HCT116 (cell line): ENCODE results near the gene AKAP13. TPM values are rescaled to one million over a fixed set of nuclear protein-coding genes. Genes with fewer than 3 reads are reported as not detected.

Source experiments
- ATAC-seq: fragments of 200-7000 bp; cut with Tn5 transposase; 2 replicates; pipeline ENCODE4 v1.9.1; 2020; ENCODE audit warnings: mild to moderate bottlenecking, moderate library complexity
- BruUV-seq: library from RNA; stranded (reverse); fragments of 400-500 nt; replicated peaks from 2 replicates; lab custom pipeline; 2021; lab: Mats Ljungman, UMichigan
- CTCF ChIA-PET: fragments of 300-600 bp; sonication (Branson Sonifier 250); formaldehyde crosslinking; loops from one replicate; lab custom pipeline; 2021; ENCODE audit warnings: antibody characterized with exemption; lab: Charles Lee
- POLR2A ChIA-PET: fragments of 300-600, 350-600 bp; sonication (Branson Sonifier 250); formaldehyde crosslinking; loops from one replicate; lab custom pipeline; 2021; ENCODE audit warnings: antibody characterized with exemption; lab: Charles Lee
- RAD21 ChIA-PET, 2 experiments: fragments of 300-600 bp; sonication (Branson Sonifier 250); formaldehyde crosslinking; loops; one replicate each; lab custom pipeline; 2023; ENCODE audit warnings: low total read pairs in 2 of 2; ENCODE audit not compliant: uncharacterized antibody in 2 of 2, unreplicated experiment in 2 of 2, low non-redundant PET in 1 of 2; lab: Charles Lee
- DNase-seq: peaks from one replicate; pipeline ENCODE4 v3.0.0-alpha.2; 2010; ENCODE audit warnings: low read depth, low spot score
- H2AFZ ChIP-seq: fragments of 200-600 bp; shearing (Covaris generic), sonication (generic); 2 replicates; pipeline ENCODE4 v1.6.1; 2017; ENCODE audit warnings: low read depth, mixed run types, mixed read lengths, antibody characterized with exemption, low read length; ENCODE audit not compliant: poor library complexity, severe bottlenecking
- H3K27ac ChIP-seq: 2 replicates; pipeline ENCODE4 v1.5.1; 2012; ENCODE audit warnings: low read depth, low read length
- H3K27me3 ChIP-seq: fragments of 200-600 bp; sonication (generic); 2 replicates; pipeline ENCODE4 v1.6.1; 2016; ENCODE audit warnings: mixed run types, low read length, mixed read lengths; ENCODE audit not compliant: insufficient read depth
- H3K36me3 ChIP-seq, 2 experiments: fragments of 200-500 bp in 1 of 2; fragments of 200-600 bp in 1 of 2; sonication (Bioruptor generic) in 1 of 2; sonication (generic) in 1 of 2; 2 replicates each; pipeline versions ENCODE4 v1.5.1 to v1.6.1; 2014 to 2016; ENCODE audit warnings: low read length in 2 of 2, inconsistent platforms in 1 of 2, mixed read lengths in 1 of 2, mixed run types in 1 of 2; ENCODE audit not compliant: insufficient read depth in 2 of 2, control insufficient read depth in 1 of 2
- H3K4me1 ChIP-seq, 2 experiments: fragments of 200-600 bp in 1 of 2; sonication (generic) in 1 of 2; 2 replicates each; pipeline versions ENCODE4 v1.5.1 to v1.6.1; 2012 to 2017; ENCODE audit warnings: low read length in 2 of 2, inconsistent platforms in 1 of 2, mild to moderate bottlenecking in 1 of 2, mixed read lengths in 1 of 2, mixed run types in 1 of 2, moderate library complexity in 1 of 2; ENCODE audit not compliant: insufficient read depth in 2 of 2, control insufficient read depth in 1 of 2
- H3K4me2 ChIP-seq: fragments of 200-600 bp; sonication (generic); 2 replicates; pipeline ENCODE4 v1.6.1; 2017; ENCODE audit warnings: mixed run types, low read length, mixed read lengths
- H3K4me3 ChIP-seq, 2 experiments: fragments of 200-600 bp in 1 of 2; sonication (generic) in 1 of 2; replicated peaks in 1 of 2; 2 replicates each; pipeline ENCODE4 v1.5.1; 2011 to 2016; ENCODE audit warnings: low read length in 2 of 2, control low read depth in 1 of 2, low read depth in 1 of 2, mild to moderate bottlenecking in 1 of 2, mixed read lengths in 1 of 2, mixed run types in 1 of 2
- H3K79me2 ChIP-seq: fragments of 200-600 bp; sonication (generic); 2 replicates; pipeline ENCODE4 v1.6.1; 2017; ENCODE audit warnings: mild to moderate bottlenecking, mixed run types, low read length, moderate library complexity, mixed read lengths; ENCODE audit not compliant: insufficient read depth
- H3K9ac ChIP-seq: fragments of 200-600 bp; sonication (generic); 2 replicates; pipeline ENCODE4 v1.6.1; 2016; ENCODE audit warnings: low read length, mixed read lengths
- H3K9me2 ChIP-seq: fragments of 200-600 bp; sonication (generic), shearing (Covaris generic); 2 replicates; pipeline ENCODE4 v1.6.1; 2017; ENCODE audit warnings: mixed run types, mild to moderate bottlenecking, moderate library complexity; ENCODE audit not compliant: insufficient read depth
- H3K9me3 ChIP-seq, 2 experiments: fragments of 200-500 bp in 1 of 2; fragments of 200-600 bp in 1 of 2; sonication (Bioruptor generic) in 1 of 2; sonication (generic) in 1 of 2; 2 replicates each; pipeline ENCODE4 v1.6.1; 2014 to 2017; ENCODE audit warnings: low read length in 2 of 2, mixed read lengths in 2 of 2, inconsistent platforms in 1 of 2, low read depth in 1 of 2, mild to moderate bottlenecking in 1 of 2, mixed run types in 1 of 2, moderate library complexity in 1 of 2; ENCODE audit not compliant: control insufficient read depth in 1 of 2, insufficient read depth in 1 of 2
- H4K20me1 ChIP-seq: fragments of 200-600 bp; sonication (generic), shearing (Covaris generic); 2 replicates; pipeline ENCODE4 v1.6.1; 2017; ENCODE audit warnings: mixed run types, mild to moderate bottlenecking, moderate library complexity; ENCODE audit not compliant: insufficient read depth
- CBX3 ChIP-seq: IDR thresholded peaks from 2 replicates; pipeline ENCODE4 v1.6.1; 2012; ENCODE audit warnings: low read depth
- EZH2 ChIP-seq: fragments of 200-600 bp; sonication (generic); IDR thresholded peaks from 2 replicates; pipeline ENCODE4 v1.6.1; 2017; ENCODE audit warnings: antibody characterized with exemption, mixed run types
- EZH2phosphoT487 ChIP-seq: fragments of 200-600 bp; IDR thresholded peaks from 2 replicates; pipeline ENCODE4 v1.6.1; 2018; ENCODE audit warnings: antibody characterized with exemption, borderline replicate concordance
- FOSL1 ChIP-seq: IDR thresholded peaks from 2 replicates; pipeline ENCODE4 v1.6.1; 2012; ENCODE audit warnings: low read depth
- POLR2A ChIP-seq: IDR thresholded peaks from 2 replicates; pipeline ENCODE4 v1.7.0; 2011; ENCODE audit warnings: borderline replicate concordance; ENCODE audit not compliant: insufficient read depth, insufficient read length; ENCODE audit errors: extremely low read depth
- POLR2AphosphoS5 ChIP-seq: IDR thresholded peaks from 2 replicates; pipeline ENCODE4 v1.6.1; 2011; ENCODE audit warnings: mild to moderate bottlenecking, low read depth, low read length, moderate library complexity
- SP1 ChIP-seq: IDR thresholded peaks from 2 replicates; pipeline ENCODE4 v1.6.1; 2012; ENCODE audit warnings: low read depth
- SRF ChIP-seq: IDR thresholded peaks from 2 replicates; pipeline ENCODE4 v1.6.1; 2012; ENCODE audit warnings: low read depth
- TCF7L2 ChIP-seq: IDR thresholded peaks from 2 replicates; pipeline ENCODE4 v1.7.0; 2011; ENCODE audit warnings: borderline replicate concordance, inconsistent platforms; ENCODE audit not compliant: insufficient read depth, insufficient read length; ENCODE audit errors: extremely low read depth
- YY1 ChIP-seq: IDR thresholded peaks from 2 replicates; pipeline ENCODE4 v1.6.1; 2011; ENCODE audit warnings: low read length, low read depth, moderate library complexity, mild to moderate bottlenecking; ENCODE audit not compliant: insufficient replicate concordance; ENCODE audit errors: extremely low read depth
- ZBTB33 ChIP-seq: IDR thresholded peaks from 2 replicates; pipeline ENCODE4 v1.6.1; 2011; ENCODE audit warnings: mild to moderate bottlenecking, low read length, moderate library complexity; ENCODE audit not compliant: insufficient replicate concordance; ENCODE audit errors: extremely low read depth
- ZFX ChIP-seq: fragments of 450-650 bp; IDR thresholded peaks from 2 replicates; pipeline ENCODE4 v1.6.1; 2017
- ZNF274 ChIP-seq: fragments of 200-500 bp; sonication (Bioruptor generic); IDR thresholded peaks from 2 replicates; pipeline ENCODE4 v1.6.1; 2014; ENCODE audit warnings: mild to moderate bottlenecking, low read depth, low read length, inconsistent platforms
- intact Hi-C: fragments of 100-400 bp; cut with micrococcal nuclease; formaldehyde crosslinking; loops from 2 replicates; pipeline ENCODE4 v1.10.0; 2022
- total RNA-seq: library from RNA; stranded (reverse); gene quantifications from one replicate; pipeline ENCODE4 v1.2.1, GENCODE V29; 2021; ENCODE audit not compliant: unreplicated experiment
- TF ChIP-seq, protein P1 (sequence below), 3 experiments: fragments of 200-600 bp in 1 of 3; sonication (generic) in 1 of 3; IDR thresholded peaks in 2 of 3; conservative IDR thresholded peaks in 1 of 3; 2 replicates each; pipeline ENCODE4 v1.5.1; 2012 to 2017; ENCODE audit warnings: low read depth in 2 of 3, low read length in 2 of 3, antibody characterized with exemption in 1 of 3, borderline replicate concordance in 1 of 3, control low read depth in 1 of 3, mild to moderate bottlenecking in 1 of 3, mixed read lengths in 1 of 3, mixed run types in 1 of 3, moderate library complexity in 1 of 3; ENCODE audit not compliant: insufficient read depth in 1 of 3
- TF ChIP-seq, protein P2 (sequence below): IDR thresholded peaks from 2 replicates; pipeline ENCODE4 v1.6.1; 2012

Gene AKAP13
- total RNA-seq, 1 experiment from 2014 or later, result 43.1 TPM

DNA sequence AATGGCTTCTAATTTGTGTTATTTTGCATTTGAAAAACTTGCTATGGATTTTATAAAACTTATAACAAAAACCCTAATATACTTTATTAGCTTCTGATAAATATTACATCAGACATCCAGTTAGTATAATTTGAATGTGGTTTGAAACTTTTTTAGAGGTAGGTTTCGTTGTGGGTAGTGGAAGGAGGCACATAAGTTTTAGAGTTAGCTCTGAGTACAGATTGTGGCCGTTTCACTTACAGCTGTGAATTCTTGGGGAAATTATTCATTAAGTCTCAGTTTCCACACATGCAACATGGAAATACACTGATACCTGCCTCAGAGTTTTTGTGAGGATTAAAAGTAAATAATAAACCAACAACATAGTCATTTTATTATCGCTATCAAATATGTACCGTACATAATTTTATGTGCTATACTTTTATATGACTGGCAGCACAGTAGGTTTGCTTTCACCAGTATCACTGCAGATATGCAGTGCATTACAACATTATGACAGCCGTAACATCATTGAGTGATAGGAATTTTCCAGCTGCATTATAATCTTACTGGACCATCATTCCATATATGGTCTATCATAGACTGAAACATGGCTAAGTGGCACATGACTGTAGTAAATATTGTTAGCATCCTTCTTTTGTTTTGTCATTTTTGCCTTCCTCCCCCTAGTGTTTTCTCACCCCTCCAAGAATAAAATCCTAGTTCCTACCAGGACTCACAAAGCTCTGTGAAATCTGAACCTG lies 175.6 kb downstream of the AKAP13 start:
- intact Hi-C loops, result no loop called here
- ChIA-PET POLR2A (no interaction called here), RAD21 (no interaction called here), CTCF (no interaction called here)
- Histone ChIP-seq H3K36me3 (no peaks in the 10 kb centered on the region), H3K4me3 (no peak overlapping the region), H4K20me1 (no peaks in the 10 kb centered on the region), H3K9me2 (no peaks in the 10 kb centered on the region), H3K79me2 (no peaks in the 10 kb centered on the region), H2AFZ (no peak overlapping the region), H3K4me2 (no peak overlapping the region), H3K9me3 (no peaks in the 10 kb centered on the region), H3K27ac (no peak overlapping the region), H3K4me1 (no peaks in the 10 kb centered on the region)
- DNase-seq, result no peak
- BruUV-seq, result no TSS peak
- TF ChIP-seq POLR2A (no peak), POLR2AphosphoS5 (no peak), SRF (no peak), TCF7L2 (no peak), ZBTB33 (no peak), ZNF274 (no peak), CBX3 (no peak), EZH2 (no peak), ZFX (no peak), EZH2phosphoT487 (no peak), SP1 (no peak), YY1 (no peak), FOSL1 (no peak)
- TF ChIP-seq, protein P1, sequence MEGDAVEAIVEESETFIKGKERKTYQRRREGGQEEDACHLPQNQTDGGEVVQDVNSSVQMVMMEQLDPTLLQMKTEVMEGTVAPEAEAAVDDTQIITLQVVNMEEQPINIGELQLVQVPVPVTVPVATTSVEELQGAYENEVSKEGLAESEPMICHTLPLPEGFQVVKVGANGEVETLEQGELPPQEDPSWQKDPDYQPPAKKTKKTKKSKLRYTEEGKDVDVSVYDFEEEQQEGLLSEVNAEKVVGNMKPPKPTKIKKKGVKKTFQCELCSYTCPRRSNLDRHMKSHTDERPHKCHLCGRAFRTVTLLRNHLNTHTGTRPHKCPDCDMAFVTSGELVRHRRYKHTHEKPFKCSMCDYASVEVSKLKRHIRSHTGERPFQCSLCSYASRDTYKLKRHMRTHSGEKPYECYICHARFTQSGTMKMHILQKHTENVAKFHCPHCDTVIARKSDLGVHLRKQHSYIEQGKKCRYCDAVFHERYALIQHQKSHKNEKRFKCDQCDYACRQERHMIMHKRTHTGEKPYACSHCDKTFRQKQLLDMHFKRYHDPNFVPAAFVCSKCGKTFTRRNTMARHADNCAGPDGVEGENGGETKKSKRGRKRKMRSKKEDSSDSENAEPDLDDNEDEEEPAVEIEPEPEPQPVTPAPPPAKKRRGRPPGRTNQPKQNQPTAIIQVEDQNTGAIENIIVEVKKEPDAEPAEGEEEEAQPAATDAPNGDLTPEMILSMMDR (IDR thresholded peaks at IDR 0.05 in 2 of 3, conservative IDR thresholded peaks at IDR 0.05 in 1 of 3; ENCODE audit: borderline replicate concordance in 1 of 3, insufficient read depth in 1 of 3, low read depth in 2 of 3, low read length in 2 of 3), result no peak
- TF ChIP-seq, protein P2, sequence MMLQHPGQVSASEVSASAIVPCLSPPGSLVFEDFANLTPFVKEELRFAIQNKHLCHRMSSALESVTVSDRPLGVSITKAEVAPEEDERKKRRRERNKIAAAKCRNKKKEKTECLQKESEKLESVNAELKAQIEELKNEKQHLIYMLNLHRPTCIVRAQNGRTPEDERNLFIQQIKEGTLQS, result no peak
- TF ChIP-seq, all 23 proteins: peak for 0
- ATAC-seq, result no peak
- Histone ChIP-seq H3K9ac (no peak overlapping the region), H3K27me3 (no peaks in the 10 kb centered on the region)
